Activated CD8-positive, alpha-beta memory T cell treated with anti-CD3 and anti-CD28 coated beads, Interleukin-2, amount 50 U/mL, for 24 hours (primary cell): Measurements from ENCODE around the gene CHCHD4.

Experiments
- DNase-seq: peaks from one replicate; pipeline ENCODE4 v3.0.0-alpha.2; 2020; ENCODE audit errors: extremely low read depth

CHCHD4 gene

DNA sequence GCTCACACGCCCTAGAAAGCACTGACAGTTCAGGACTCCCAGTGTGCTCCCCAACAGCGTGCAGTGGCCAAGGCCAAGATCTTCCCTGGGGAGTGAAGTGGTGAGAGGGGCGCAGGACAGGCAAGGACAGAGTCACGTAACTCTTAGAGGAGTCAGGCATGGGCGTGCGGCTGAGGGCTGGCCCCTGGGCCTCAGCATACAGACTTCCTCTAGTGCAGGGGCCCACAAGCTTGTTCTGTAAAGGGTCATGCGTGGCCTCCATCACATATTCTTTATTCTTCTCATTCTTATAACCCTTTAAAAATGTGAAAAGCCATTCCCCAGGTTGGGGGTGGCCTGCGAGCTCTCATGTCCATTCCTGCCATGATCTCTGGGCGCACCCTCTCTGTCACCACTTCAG lies 25.4 kb upstream of the CHCHD4 start:
- no peak for DNase-seq

DNA sequence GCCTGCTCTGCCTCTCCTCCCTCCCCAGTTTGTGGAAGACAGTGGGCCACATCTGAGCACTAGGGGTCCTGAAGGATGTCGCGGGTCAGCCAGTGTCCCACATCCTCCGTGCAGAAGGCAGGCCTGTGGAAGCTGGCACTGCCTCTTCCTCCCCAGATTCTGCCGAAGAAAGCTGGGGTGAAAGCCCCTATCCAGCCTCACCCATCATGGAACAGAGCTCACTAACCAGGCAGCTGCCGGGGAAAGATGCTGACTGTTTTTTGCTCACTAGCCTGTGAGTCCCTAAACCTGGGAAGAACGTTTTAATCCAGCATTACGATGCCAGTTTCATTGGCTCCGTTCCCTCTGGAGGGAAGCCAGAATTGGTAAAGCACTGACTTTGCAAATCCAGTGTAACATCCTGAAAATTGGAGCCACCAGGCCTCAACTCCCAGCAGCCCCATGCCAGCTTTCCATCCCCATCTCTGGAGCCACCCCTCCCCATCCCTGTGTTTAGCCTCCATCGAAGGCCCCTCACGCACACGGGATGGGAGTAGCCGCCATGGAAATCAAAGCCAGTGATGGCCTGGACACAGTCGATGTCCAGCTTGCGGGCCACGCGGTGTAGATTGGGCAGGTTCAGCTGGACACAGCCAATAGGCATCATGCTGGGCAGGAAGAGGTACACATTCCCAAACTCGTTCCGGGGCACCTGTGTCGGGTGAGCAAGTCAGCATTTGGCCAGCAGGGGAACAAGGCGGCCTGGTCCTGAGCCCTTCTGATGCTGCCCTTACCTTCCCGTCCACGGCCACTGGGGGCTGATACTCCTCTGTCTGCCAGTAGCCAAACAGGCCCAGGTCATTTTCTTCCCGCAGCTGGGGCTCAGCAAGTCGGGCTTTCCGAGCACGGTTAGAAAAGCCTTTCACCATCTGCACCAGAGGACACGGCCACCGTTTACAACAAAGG lies 23.6 kb upstream of the CHCHD4 start:
- no peak for DNase-seq

DNA sequence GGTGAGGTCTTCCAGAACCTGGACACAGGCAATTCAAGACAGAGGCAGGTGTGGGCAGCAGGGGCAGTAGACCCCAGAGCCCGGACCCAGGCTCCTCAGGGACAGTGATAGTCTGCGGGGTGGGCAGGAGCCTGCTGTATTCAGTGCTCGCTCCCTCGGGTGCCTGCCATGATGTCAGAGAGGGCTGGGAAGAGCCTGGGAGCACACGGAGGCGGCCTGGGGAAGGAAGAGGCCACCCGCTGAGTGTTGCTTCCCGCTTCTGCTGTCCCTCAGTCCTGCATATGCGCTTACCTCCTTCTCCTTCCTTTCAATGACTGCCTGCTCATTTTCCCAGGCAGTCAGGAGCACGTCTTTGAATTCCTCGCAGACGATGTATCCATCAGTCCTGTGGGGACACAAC lies 22.9 kb upstream of the CHCHD4 start:
- DNase-seq = no peak

DNA sequence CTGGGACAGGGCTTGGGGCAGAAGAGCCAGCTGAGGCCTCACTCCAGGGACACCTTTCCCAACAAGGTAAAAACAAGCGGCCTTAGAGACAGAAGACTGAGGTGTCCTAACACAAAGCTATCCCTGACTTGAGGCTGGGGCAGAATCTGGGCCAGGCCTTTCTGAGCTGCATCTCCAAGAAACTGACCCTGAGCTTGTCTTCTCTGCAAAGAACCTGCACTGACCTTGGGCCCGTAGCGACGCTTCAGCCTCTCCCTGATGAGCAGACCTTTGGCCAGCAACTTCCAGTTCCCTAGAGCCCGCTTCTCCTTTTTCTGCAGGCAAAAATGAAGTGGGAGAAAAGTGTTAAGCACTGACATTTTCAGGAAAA lies 22.4 kb upstream of the CHCHD4 start:
- no peak for DNase-seq

DNA sequence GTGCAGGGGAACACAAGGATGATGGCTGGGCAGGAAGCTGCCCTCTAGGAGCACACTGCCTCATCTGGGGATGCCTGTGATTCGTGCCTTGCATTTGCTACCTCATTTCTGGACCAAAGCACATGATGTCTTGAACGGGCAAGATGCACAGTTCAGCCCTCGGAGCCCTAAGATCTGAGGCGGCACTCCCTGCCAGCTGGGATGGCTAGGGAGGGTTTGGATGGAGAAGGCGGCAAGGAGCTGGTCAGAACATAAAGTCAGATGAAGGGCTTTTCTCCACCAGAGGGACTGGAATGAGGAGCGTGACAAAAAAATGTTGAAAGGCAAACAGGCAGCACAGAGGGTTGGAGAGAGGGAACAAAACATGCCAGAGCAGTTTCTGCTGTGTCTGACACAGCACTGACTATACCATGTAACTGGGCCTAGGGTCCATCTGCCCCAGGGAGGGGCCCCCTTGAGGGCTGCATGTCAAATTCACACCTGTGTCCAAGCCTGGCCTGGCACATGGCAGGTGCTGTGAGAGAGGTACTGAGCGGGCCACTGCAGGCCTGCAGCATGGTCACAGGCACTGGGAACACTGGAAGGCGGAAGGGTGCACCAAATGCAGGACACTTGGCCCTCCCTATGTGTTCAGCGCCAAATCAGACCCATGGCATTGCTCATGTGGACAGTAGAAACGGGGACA lies 21.9 kb upstream of the CHCHD4 start:
- no peak for DNase-seq

DNA sequence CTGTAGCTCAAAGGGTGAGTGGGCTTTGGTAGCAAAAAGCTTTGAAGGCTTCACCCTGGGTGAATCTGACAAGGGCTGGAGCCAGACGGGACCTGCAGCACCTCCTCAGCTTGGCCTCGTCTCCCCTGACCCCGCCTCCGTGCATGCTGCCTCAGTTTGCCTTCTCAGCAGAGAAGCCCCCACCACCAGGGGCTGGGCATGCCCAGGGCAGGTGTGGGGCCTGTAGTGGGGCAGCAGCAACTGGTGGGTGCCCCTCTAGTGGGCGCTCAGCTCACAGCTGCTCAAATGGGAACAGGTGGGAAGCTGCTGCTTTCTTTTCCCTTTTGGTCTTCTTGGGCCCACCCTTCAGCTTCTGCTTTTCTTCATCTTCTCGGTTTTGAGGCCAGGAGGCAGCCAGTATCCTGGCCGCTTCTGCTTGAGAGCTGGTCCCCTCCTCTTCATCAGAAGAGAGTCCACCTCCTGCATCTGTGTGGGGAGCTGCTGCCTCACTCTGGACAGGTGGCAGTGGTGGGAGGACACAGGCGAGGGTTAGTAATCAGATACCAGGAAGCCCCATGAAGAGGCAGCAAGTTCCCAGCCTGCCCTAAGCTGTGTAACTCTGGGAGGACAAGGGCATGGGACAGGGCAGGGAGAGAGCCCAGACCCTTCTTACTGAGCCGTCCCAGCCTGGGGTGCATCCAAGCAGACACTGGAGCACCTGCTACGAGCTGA lies 21.2 kb upstream of the CHCHD4 start:
- DNase-seq = no peak

DNA sequence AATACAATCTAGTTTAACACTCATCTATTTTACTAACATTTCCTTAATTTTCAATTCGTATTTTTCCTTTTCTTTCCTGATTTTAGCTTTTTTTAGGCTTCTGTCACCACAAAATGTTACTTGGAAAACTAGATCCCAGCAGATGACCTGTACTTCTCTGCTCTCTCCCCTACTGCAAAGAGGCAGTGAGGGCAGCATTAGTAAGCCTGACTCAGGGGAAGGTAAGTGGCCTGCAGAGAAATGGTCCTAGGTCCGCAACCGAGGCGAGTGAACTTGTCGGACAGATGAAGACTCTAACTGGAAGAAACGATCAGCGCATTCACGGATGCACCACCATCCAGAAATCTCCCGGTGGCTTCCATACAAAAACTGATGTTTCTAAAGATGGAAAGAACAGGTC lies 20.6 kb upstream of the CHCHD4 start:
- no peak for DNase-seq

DNA sequence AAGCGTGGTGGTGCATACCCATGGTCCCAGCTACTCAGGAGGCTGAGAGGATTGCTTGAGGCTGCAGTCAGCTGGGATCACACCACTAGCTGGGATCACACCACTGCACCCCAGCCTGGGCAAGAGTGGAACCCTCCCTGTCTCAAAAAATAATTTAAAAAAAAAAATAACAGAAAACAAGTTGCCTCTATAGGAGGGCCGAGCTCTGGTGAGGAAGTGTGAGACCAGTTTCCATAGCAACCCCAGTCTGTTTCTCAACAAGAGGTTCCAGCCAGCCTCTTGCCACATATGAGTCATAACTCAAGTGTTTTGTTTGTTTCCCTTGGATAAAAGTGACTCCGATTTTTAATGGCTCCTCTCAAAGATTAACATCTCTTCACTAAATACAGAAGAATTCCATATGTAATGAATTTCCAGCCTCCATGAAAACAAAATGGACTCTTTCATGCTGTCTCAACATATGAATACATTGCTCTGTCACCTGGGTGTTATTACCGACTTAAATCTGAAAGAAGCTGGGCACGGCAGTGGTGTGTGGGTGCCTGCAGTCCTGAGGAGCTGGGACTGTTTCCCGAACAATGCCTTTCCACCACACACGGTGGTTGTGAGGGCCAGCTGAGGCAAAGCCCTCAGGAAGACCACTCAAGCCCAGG lies 19.9 kb upstream of the CHCHD4 start:
- DNase-seq = peak; percentile 43

DNA sequence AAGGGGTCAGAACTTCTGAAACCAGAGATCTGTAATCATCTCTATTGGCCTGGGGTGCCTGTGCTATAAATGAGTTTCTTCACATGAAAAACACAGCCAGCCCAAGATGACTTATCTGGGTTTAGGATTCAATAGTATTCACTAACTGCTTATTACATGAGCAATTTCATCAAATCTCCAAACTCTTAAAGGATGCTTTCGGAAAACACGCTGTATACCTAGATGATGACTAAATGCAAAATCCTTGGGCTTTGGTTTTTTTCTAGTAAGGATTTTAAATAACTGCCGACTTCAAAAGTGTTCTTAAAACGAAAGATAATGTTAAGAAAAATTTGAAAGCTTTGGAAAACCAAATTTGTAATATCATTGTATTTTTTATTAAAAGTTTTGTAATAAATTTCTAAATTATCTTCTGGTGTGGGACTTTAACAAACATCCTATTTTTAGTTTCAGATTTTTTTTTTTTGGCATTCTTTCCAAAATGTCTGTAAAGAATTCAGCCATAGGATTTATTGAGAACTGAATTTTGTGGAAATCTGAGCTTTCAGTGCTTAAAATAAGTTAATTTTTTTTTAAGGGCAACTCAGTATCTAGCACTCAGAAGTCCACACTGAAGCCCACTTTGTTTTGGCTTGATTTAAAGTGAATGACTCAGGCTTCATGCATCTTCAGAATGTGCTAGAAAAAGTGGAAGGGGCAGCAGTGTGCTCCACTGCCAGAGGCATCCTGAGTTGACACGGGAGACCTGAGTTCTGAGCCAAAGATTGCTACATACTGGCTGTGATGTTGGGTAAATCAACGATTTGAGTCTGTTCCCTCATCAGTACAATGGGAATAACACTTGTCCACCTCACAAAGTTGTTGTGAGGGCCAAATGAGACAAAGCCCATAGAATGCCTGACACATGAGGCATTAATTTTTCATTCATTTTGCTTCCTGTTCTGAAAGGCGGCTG lies 18.9 kb upstream of the CHCHD4 start:
- no peak for DNase-seq

DNA sequence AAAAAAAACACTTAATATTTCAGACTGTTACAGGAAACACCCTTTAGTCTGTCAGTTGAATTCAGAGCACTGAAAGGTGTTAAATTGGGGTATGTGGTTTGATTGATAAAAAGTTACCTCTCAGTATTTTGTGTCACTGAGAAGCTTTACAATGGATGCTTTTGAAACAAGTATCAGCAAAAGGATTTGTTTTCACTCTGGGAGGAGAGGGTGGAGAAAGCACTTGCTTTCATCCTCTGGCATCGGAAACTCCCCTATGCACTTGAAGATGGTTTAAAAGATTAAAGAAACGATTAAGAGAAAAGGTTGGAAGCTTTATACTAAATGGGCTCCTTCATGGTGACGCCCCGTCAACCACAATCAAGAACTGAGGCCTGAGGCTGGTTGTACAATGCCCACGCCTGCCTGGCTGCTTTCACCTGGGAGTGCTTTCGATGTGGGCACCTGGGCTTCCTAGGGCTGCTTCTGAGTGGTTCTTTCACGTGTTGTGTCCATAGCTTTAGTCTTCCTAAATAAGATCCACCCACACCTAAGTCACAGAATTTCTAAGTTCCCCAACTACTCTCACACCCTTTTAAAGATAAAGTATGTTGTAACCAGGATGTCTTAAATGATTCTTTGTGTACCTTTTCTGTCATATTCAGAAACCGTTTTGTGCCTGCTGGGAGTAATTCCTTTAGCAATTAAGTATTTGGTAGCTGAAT lies 18.0 kb upstream of the CHCHD4 start:
- no peak for DNase-seq

DNA sequence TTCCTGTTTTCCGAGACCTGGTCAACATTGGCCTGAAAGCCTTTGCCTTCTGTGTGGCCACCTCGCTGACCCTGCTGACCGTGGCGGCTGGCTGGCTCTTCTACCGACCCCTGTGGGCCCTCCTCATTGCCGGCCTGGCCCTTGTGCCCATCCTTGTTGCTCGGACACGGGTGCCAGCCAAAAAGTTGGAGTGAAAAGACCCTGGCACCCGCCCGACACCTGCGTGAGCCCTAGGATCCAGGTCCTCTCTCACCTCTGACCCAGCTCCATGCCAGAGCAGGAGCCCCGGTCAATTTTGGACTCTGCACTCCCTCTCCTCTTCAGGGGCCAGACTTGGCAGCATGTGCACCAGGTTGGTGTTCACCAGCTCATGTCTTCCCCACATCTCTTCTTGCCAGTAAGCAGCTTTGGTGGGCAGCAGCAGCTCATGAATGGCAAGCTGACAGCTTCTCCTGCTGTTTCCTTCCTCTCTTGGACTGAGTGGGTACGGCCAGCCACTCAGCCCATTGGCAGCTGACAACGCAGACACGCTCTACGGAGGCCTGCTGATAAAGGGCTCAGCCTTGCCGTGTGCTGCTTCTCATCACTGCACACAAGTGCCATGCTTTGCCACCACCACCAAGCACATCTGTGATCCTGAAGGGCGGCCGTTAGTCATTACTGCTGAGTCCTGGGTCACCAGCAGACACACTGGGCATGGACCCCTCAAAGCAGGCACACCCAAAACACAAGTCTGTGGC lies 17.1 kb upstream of the CHCHD4 start:
- DNase-seq = no peak

DNA sequence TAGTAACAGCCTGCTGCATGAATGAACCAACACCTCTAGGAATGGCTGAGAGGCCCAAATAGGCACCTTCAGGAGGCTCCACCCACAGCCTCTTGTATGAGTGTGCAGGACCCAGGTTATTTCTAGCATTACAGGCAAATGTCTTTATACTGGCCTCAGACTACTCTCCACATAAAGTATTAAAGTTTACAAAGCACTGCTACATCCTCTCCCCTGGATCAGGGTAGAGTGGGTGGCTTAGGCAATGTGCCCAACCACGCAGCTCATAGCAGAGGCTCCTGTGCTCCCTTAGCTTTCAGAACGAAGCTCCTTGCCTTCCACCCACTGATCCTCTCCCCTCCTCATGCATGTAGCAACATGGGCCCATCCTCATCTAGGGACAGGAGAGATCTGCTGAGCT lies 16.5 kb upstream of the CHCHD4 start:
- no peak for DNase-seq

DNA sequence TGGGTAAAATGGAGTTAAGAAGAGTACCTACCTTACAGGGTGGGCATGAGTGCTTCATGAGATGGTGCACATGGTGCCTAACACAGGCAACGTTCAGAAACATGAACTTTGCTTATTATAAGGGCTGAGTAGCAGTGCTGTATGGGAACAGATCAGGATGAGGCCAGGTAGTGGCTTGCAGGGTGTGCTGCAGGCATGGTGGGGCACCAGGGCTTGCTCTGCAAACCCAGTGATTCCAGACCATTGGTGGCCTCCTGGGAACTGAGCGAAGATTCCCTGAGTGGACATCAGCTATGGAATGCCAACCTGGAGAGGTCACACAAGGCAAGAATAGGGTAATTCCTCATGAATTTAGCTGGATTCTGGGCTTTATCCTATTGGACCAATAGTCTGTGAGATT lies 16.0 kb upstream of the CHCHD4 start:
- no peak for DNase-seq

DNA sequence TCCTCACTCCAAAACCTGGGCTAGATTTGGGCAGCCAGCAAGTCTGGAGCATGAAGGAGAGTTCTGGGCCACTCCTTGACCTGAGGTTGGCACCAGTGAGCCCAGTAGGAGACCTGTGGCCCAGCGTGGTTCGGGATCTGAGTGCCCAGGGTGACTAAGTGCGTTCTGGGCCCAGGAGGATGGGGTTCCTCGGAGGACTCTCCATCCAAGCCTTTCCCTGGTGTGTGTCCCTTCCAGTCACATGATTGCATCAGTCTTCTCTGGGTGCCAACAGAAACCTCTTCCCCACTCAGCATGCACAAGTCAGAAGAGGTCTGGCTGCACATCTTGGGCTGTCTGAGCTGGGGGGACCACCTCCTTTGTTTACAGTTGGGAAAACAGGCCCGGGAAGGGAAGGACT lies 15.1 kb upstream of the CHCHD4 start:
- no peak for DNase-seq

DNA sequence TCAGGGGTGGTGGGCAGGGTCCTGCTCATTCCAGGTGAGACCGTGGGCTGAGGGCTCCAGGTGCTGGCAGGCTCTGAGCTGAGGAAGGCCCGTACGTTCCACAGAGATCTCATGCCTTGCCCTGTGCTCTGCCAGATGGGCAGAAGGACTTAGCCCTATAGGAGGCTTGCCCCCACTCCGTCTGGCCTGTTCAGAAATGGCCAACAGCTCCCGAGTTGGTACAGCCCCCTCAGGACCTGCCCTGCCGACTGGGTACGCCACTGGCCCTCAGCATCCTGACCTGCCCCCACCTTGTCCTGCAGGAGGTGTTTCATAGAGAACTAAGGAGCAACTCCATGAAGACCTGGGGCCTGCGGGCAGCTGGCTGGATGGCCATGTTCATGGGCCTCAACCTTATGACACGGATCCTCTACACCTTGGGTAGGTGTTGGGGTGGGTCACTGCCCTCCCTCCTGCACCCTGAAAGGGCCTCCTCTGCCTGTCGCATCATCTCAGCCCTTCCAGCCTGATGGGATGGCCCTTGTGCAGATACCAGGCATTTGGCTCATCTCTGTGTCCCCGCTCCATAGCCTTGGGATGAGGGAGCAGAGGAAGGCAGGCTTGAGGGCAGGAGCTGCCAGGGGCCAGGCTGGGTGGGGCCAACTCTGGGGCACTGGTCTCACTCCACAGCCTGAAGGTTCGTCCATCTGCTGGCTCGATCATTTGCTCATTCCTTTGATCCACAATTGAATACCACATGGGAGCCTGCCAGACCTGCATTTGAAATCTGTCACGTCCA lies 14.4 kb upstream of the CHCHD4 start:
- DNase-seq = no peak

DNA sequence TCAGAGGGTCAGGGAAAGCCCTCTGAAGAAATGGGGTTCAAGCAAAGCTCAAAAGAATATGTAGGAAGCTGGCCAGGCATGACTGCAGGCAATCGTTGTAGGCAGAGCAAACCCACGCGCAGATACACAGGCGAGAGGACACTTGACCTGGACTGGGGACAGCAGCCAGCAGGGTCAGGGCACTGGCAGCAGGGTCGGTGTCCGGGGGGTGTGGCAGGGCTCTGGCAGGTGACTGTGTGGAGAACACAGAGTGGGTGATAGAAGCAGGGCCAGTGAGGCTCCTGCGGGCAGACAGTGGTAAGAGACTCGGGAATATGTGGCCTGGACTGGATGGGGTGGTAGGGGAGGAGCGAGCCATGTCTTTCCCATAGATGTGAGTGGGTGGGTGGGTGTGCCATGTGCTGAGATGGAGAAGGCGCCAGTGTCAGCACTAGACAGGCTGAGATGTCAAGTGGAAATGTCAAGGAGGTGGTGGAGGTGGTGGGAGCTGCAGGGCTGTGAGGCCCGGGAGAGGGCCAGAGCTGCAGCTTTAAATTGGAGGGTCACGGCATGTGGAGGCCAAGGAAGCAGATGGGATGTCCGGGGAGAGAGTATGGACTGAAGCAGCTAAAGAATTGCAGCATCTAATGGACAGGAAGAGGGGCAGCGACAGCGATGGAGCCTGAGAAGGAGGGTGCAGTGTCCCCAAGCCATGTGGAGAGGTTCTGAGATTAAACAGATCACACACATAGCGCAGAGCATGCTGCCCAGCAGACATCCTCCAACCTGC lies 13.6 kb upstream of the CHCHD4 start:
- no peak for DNase-seq

DNA sequence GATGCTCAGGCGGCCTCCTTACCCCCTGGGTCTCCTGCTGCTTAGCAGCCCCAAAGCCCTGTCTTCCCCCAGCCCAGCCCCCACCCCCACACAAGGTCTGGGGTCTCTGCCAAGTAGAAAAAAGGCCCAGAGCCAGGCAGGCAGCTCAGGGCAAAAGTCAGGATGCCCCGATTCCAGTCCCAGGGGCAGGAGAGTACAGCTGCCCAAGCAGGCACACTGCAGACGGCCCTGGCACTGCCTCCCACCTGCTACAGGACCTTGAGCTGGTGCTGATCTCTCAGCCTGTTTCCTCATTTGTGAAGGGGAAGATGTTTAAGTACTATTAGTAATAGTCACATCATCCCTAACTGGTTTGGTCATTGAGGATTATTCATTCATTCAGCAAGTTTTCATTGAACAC lies 12.8 kb upstream of the CHCHD4 start:
- no peak for DNase-seq

DNA sequence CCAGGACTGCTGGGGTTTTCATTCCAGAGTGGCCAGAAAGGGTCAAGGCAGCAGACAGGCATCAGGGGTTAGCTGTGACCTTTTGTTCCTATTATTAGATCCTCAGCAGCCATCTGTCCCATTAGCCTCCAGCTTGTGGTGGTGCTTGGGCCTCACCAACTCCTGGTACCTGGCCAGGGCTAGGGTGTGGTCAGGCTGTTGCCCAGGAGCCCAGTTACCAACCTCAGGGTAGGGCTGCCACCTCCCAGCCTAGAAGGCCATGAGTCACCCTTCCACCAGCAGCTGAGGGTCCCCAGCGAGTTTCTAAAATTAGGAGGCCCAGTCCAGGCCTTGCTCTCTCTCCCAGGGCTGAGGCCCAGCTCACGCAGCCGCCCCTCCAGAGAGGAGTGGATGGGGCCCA lies 12.3 kb upstream of the CHCHD4 start:
- no peak for DNase-seq
